Omental fat pad (tissue), 4 donors: ENCODE measurements around the gene PNN. TPM values are rescaled to one million over a fixed set of nuclear protein-coding genes. Genes with fewer than 3 reads are reported as not detected.
"Not testable (repeated sequence)": the region's sequence is repeated elsewhere in the genome, so short reads cannot be mapped to it uniquely, and the experiment has no call there.

Experiments used
- ATAC-seq: fragments of 150-250 bp; one replicate; pipeline ENCODE4 v1.9.1; 2016; ENCODE audit warnings: mild to moderate bottlenecking, moderate library complexity; ENCODE audit not compliant: low FRiP score
- DNase-seq: peaks from one replicate; pipeline ENCODE4 v3.0.0-alpha.2; 2019; ENCODE audit warnings: low spot score
- CTCF ChIP-seq, 3 donors: fragments of 450-650 bp; IDR thresholded peaks; one replicate each; pipeline ENCODE4 v1.5.1; 2016 to 2017; ENCODE audit warnings: antibody characterized with exemption in 3 of 3, mild to moderate bottlenecking in 3 of 3, moderate library complexity in 2 of 3
- total RNA-seq, 4 donors: library from RNA; depleted of rRNA; stranded (reverse); fragments of >200 nt; gene quantifications; one replicate each; pipeline ENCODE4 v1.1.0, GENCODE V29; 2016

The PNN gene
- total RNA-seq, 4 donors from 2014 or later, result 26.4 to 59.4 (median 37.7) TPM

- TF ChIP-seq CTCF (IDR thresholded peaks at IDR 0.05), result no peak
- no peak for DNase-seq
- ATAC-seq, result no peak
Measured at GRCh38 chr14:39219075-39219499, 44.0 kb downstream of the PNN start.

- not testable (repeated sequence) for ATAC-seq, DNase-seq
Measured at GRCh38 chr14:39220473-39220872, 45.4 kb downstream of the PNN start.

- DNase-seq (no peak), ATAC-seq (no peak)
- no peak for TF ChIP-seq CTCF (IDR thresholded peaks at IDR 0.05)
Measured at GRCh38 chr14:39228044-39228443, 53.0 kb downstream of the PNN start.

GRCh38 chr14:39228509-39229221 is 53.6 kb downstream of the PNN start:
- DNase-seq (no peak), ATAC-seq (no peak)
- no peak for TF ChIP-seq CTCF (IDR thresholded peaks at IDR 0.05)

- no peak for DNase-seq
- no peak for ATAC-seq
- no peak for TF ChIP-seq CTCF (IDR thresholded peaks at IDR 0.05)
Measured at GRCh38 chr14:39229222-39229543, 54.1 kb downstream of the PNN start.

GRCh38 chr14:39229601-39230110 is 54.6 kb downstream of the PNN start:
- TF ChIP-seq CTCF (IDR thresholded peaks at IDR 0.05), result no peak
- no peak for ATAC-seq
- DNase-seq, result no peak

GRCh38 chr14:39230416-39231035 is 55.5 kb downstream of the PNN start:
- no peak for ATAC-seq
- TF ChIP-seq CTCF (IDR thresholded peaks at IDR 0.05), result no peak
- no peak for DNase-seq

GRCh38 chr14:39231751-39232553 is 56.9 kb downstream of the PNN start:
- not testable (repeated sequence) for DNase-seq, ATAC-seq
